ENCODE results near the gene CRTC1. TPM values are rescaled to one million over a fixed set of nuclear protein-coding genes. Genes with fewer than 3 reads are reported as not detected.
"Not testable (repeated sequence)": the region's sequence is repeated elsewhere in the genome, so short reads cannot be mapped to it uniquely, and the experiment has no call there.

The CRTC1 gene
- total RNA-seq, 1 donor from 2014 or later: 17.5 TPM

DNA sequence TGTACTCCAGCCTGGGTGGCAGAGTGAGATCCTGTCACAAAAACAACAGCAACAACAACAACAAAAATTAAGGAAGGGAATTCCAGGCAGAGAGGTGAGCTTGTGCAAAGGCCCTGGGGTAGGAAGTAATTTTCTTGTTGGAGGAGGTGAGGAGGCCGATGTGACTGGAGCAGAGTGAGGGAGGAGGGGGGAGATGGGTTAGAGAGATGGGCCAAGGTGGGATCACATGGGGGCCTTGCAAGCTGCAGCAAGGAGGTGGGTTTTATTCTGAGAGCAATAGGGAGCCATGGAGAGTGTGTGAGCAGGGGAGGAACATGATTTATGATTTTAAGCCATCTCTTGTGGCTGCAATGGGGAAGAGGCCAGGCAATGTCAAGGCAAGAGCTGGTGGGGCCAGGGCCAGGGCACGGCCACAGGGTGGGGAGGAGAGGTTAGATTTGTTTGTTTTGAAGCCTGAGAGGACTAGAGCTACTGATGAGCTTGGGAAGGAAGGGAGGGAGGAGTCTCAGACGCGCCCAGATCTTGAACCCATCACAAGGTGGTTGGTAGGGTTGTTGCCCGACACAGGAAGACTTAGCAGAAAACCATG, 120.2 kb downstream of the CRTC1 start:
- no peak for ATAC-seq
- no peak for DNase-seq (ENCODE audit: low spot score)
- intact Hi-C loops (cut with DNase I): no loop called here

DNA sequence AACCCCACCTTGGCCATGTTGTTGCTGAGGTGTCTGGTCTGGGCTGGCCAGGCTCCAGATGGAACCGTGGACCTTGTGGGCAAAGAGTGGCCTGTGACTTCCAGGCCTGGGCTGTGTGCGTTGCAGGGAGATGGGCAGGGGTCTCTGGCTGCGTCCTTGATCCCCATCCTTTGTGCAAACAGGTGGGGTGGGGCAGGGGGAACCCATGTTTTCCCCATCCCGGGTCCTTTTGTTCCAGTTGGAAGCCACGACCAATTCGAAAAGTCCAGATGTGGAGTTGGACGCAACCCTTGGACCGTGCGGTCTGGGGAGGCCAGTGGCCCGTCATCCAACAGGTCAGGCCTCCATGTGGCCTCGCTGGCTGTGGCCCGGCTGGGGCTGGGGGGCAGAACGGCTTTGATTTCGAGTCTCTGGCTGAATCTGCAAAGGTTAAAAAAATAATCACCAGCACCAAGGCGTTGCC, 120.7 kb downstream of the CRTC1 start:
- ATAC-seq (no peak), DNase-seq (ENCODE audit: low spot score) (no peak)
- intact Hi-C loops (cut with DNase I): no loop called here

DNA sequence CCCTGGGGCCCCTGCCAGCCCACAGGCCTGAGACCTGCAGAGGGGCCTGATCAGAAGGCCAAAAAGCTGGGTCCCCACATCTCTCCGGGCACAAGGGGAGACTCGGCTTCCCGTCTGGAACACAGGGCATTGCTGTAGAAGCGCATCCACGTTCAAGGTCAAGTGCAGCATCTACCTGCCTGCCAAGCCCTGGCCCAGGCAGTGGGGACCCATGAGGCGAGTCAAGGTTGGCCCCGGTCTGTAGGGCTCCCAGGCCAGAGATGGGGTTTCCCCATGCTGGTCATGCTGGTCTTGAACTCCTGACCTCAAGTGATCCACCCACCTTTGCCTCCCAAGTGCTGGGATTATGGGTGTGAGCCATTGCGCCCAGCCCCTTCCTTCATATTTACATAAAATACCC, 121.2 kb downstream of the CRTC1 start:
- ATAC-seq: no peak
- intact Hi-C loops (cut with DNase I): no loop called here

DNA sequence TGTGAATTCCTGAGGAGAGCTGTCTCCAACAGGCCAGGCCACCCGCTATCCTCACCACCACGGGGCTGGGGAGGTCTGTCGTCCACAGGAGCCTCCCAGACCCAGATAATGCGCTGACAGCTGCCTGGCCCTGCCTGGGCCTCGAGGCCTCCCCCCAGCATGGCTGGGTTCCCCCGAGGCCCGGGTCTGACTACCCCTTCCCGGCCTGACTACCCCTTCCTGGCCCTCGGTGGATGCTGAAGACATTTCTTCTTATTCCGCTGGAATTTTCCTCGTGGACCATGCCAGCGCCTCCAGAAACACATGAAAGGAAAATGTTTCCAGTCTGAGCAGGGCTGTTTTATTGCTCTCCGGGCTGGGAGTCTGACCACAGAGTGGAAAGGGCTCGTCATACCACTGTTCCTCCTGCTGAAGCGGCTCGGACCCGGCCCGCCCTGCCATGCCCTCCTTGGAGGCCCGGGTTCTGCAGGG, 124.4 kb downstream of the CRTC1 start:
- DNase-seq (ENCODE audit: low spot score) (no peak), ATAC-seq (peak; percentile 79)
- intact Hi-C loops (cut with DNase I): no loop called here

More for the DNA sequence above, 121.2 kb downstream of the CRTC1 start:
- DNase-seq (ENCODE audit: low spot score): no peak

DNA sequence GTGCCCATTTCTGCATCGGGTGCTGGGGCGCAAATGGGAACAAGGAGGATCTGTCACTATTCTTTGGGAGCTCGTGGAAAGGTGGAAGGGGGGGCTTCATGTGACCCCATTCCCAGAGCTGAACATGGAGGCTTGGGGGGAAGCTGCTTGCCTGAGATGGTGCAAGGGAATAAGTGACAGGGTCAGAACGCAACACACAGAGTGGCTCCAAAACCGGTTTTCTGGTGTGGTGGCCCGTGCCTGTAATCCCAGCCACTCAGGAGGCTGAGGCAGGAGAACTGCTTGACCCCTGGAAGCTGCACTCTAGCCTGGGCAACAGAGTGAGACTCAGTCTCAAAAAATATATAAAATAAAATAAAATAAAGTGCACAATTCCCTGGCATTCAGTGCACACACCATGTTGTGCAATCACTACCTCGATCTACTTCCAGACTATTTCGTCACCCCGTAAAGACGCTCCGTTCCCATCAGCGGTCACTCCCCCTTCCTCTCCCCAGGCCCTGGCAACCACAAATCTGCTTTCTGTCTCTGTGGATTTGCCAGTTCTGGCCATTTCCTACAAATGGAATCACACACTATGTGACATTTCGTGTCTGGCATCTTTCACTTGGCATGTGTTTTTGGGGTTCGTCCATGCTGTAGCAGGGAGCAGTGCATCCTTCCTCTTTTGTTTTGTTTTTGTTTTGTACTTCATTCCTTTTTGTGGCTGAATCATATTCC, 125.8 kb downstream of the CRTC1 start:
- intact Hi-C loops (cut with DNase I): no loop called here
- ATAC-seq: peak; percentile 88
- DNase-seq (ENCODE audit: low spot score): no peak

DNA sequence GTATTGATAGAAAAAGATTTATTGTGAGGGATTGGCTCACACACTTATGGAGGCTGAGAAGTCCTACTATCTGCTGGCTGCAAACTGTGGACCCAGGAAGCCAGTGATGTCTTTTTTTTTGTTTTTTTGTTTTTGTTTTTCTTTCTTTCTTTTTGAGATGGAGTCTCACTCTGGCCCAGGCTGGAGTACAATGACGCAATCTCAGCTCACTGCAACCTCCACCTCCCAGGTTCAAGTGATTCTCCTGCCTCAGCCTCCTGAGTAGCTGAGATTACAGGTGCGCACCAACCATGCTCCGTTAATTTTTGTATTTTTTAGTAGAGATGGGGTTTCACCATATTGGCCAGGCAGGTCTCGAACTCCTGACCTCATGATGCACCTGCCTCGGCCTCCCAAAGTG, 128.2 kb downstream of the CRTC1 start:
- intact Hi-C loops (cut with DNase I); ATAC-seq; DNase-seq (ENCODE audit: low spot score): not testable (repeated sequence)

DNA sequence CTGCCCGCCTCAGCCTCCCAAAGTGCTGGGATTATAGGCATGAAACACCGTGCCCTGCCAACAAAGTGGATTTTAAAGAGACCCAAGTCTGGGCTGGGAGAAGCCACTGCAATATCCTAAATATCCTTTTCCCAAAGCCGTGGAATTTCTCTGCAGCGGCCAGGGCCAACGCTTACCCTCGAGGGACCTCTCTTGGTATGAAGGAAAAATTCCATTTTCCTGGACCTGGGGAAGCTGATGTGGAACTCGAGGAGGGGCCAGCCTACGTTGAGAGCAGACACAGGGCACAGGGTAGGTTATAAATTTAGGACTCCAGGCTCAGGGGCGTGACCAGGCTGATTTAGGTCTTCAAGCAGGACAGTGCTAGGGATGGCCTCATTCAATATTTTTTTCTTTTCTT, 130.6 kb downstream of the CRTC1 start:
- ATAC-seq (peak; percentile 65), DNase-seq (ENCODE audit: low spot score) (no peak)
- intact Hi-C loops (cut with DNase I): no loop called here

DNA sequence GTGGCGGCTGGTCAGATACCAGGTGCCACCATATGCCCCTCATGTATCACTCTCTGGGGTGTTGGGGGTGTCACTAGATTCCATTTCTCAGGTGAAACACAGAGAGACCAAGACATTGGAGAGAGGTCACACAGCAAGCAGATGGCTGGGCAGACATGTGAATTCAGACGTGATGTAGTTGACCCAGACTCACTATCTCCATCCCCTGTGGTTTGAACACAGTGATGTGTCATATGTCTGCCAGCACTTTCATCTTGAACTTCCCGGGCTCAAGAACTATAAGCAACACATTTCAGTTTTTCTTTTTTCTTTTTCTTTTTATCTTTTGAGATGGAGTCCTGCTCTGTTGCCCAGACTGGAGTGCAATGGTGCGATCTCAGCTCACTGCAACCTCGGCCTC, 132.2 kb downstream of the CRTC1 start:
- intact Hi-C loops (cut with DNase I): no loop called here
- ATAC-seq: no peak
- DNase-seq (ENCODE audit: low spot score): no peak

DNA sequence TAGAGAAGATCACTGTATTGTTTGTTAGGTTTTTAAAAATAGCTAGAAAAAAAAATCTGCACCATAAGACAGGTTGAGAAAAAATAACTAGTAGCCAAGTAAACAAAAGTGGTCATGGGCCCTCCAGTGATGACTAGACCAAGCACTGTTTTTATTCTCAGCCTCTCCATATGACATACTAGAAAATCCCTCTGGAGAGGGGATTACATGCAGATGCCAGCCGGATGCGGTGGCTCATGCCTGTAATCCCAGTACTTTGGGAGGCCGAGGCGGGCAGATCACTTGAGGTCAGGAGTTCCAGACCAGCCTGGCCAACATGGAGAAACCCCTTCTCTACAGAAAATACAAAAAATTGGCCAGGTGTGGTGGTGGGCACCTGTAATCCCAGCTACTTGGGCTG, 133.2 kb downstream of the CRTC1 start:
- DNase-seq (ENCODE audit: low spot score); ATAC-seq; intact Hi-C loops (cut with DNase I): not testable (repeated sequence)

DNA sequence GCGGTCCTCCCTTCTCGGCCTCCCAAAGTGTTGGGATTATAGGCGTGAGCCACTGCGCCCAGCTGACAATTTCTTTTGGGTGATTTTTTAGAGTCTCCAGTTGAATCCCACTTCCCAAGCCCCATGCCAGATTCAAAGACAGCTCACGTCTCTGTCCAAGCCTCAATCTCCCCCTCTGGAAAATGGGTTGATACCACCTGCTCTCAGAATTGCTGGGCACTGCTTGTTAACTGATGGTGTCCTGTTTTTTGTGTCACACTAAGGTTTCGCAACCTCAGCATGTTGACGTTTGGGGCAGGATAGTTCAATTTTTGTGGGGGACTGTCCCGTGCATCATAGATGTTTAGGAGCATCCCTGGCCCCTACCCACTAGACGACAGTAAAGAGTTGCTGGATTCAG, 134.1 kb downstream of the CRTC1 start:
- ATAC-seq (no peak), DNase-seq (ENCODE audit: low spot score) (no peak)
- intact Hi-C loops (cut with DNase I): no loop called here

DNA sequence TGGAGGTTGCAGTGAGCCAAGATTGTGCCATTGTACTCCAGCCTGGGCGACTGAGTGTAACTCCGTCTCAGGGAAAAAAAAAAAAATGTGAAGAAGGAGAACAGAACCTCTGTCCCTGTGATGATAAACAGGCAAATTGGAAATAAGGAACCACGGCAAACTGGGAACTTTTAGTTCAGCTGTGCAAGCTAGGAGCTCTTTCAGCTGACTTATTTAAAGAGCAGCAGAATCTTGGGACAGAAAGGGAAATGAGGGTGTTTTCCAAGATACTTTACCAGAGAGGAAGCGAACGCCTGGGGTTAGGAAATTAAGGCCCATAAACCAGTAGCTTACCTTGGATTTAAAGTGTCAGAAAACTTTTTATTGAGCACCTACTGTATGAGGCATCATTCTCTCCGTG, 145.3 kb downstream of the CRTC1 start:
- intact Hi-C loops (cut with DNase I): no loop called here
- ATAC-seq (no peak), DNase-seq (ENCODE audit: low spot score) (no peak)

DNA sequence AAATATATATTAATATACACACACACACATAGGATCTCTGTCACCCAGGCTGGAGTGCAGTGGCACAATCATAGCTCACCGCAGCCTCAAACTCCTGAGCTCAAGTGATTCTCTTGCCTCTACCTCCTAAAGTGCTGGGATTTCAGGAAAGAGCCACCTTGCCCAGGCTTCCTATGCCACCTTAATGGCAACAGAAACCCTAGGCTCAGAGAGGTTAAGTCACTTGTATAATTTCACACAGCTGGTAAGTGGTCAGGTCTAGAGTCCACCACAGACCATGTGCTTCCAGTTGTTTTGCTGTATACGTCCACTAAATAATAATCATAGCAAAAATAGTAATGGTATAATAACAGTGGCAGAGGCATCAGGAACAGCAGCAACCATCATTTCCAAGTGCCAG, 147.0 kb downstream of the CRTC1 start:
- no peak for DNase-seq (ENCODE audit: low spot score)
- intact Hi-C loops (cut with DNase I): no loop called here
- ATAC-seq: no peak

DNA sequence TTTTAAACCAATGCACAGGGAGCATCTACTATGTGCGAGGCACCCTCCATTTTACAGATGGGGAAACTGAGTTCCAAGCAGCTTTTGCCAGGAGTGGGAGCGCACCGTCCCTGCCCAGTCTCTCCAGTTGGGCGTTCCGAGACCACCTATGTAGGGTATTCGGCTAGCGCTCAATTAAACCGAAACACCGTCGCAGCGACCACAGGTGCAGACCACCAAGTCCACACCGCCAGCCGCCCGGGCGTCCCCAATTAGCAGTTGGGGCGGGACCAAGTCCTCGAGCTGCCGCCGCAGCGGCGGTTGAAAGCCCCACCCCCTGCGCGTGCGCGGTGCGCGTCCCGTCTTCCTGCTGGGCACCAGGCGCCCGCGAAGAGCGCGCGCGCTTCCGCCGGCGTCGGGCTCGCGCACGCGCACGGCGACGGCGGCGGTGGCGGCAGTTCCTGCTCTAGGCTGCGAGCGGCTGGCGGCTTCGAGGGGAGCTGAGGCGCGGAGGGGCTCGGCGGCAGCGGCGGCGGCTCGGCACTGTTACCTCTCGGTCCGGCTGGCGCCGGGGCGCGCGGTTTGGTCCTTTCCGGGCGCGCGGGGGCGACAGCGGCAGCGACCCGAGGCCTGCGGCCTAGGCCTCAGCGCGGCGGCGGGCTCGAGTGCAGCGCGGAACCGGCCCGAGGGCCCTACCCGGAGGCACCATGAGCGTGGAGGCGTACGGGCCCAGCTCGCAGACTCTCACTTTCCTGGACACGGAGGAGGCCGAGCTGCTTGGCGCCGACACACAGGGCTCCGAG, 148.2 kb downstream of the CRTC1 start, which contains the start of gene UPF1:
UPF1 (plus strand) TSS at position 436 of the 782 bp plus-strand sequence; CDS start at position 687, 251 bp downstream.
- ATAC-seq (peak; percentile 96), DNase-seq (ENCODE audit: low spot score) (peak; percentile 97)
- intact Hi-C loops (cut with DNase I): no loop called here

Other genes with a start within 250 kb of the CRTC1 start
- gene ISYNA1, start 245.5 kb upstream of the CRTC1 start, total RNA-seq: 112 TPM
- 28.9 TPM for gene ELL, start 161.6 kb upstream of the CRTC1 start, total RNA-seq
- gene FKBP8, start 140.1 kb upstream of the CRTC1 start, total RNA-seq: 296 TPM
- gene KXD1, start 125.8 kb upstream of the CRTC1 start, total RNA-seq: 97.2 TPM
- 779 TPM for gene UBA52, start 111.8 kb upstream of the CRTC1 start, total RNA-seq
- 58.1 TPM for gene REX1BD, start 94.9 kb upstream of the CRTC1 start, total RNA-seq
- 4.5 TPM for gene CRLF1, start 76.9 kb upstream of the CRTC1 start, total RNA-seq
- gene TMEM59L, start 70.8 kb upstream of the CRTC1 start, total RNA-seq: 1.2 TPM
- gene KLHL26, start 46.7 kb upstream of the CRTC1 start, total RNA-seq: 26.1 TPM
- 7.6 TPM for gene COMP, start 107.6 kb downstream of the CRTC1 start, total RNA-seq
- gene UPF1, start 148.3 kb downstream of the CRTC1 start, total RNA-seq: 57.8 TPM
- 19.7 TPM for gene CERS1, start 212.5 kb downstream of the CRTC1 start, total RNA-seq
- gene COPE, start 235.7 kb downstream of the CRTC1 start, total RNA-seq: 104 TPM
- 24.0 TPM for gene DDX49, start 236.0 kb downstream of the CRTC1 start, total RNA-seq

All from sciatic nerve (tissue), 2 donors.